Measurements from ENCODE around the gene HNF4A.

The HNF4A gene

GRCh38 chr20:44405785-44406571, 50.5 kb downstream of the HNF4A start:
- no peak for DNase-seq (ENCODE audit: low read depth in 2 of 2)

- no peak for DNase-seq (ENCODE audit: low read depth in 2 of 2)
These were observed 51.2 kb downstream of the HNF4A start for GRCh38 chr20:44406572-44407137.

- no peak for DNase-seq (ENCODE audit: low read depth in 2 of 2)
These were observed 52.1 kb downstream of the HNF4A start for GRCh38 chr20:44407402-44408184.

- no peak for DNase-seq (ENCODE audit: low read depth in 2 of 2)
These were observed 53.7 kb downstream of the HNF4A start for GRCh38 chr20:44409132-44409600.

- no peak for DNase-seq (ENCODE audit: low read depth in 2 of 2)
These were observed 55.1 kb downstream of the HNF4A start for GRCh38 chr20:44410583-44411019.

GRCh38 chr20:44411020-44411756, 55.7 kb downstream of the HNF4A start:
- no peak for DNase-seq (ENCODE audit: low read depth in 2 of 2)

GRCh38 chr20:44411757-44412401, 56.4 kb downstream of the HNF4A start:
- no peak for DNase-seq (ENCODE audit: low read depth in 2 of 2)

GRCh38 chr20:44412402-44413144, 57.1 kb downstream of the HNF4A start:
- DNase-seq (ENCODE audit: low read depth in 2 of 2) = no peak

GRCh38 chr20:44413575-44414345, 58.3 kb downstream of the HNF4A start:
- no peak for DNase-seq (ENCODE audit: low read depth in 2 of 2)

GRCh38 chr20:44414346-44414714, 58.8 kb downstream of the HNF4A start:
- DNase-seq (ENCODE audit: low read depth in 2 of 2) = no peak

GRCh38 chr20:44414808-44415207, 59.3 kb downstream of the HNF4A start:
- DNase-seq (ENCODE audit: low read depth in 2 of 2) = no peak

- no peak for DNase-seq (ENCODE audit: low read depth in 2 of 2)
These were observed 60.6 kb downstream of the HNF4A start for GRCh38 chr20:44415833-44416715.

GRCh38 chr20:44418069-44418905, 62.8 kb downstream of the HNF4A start:
- no peak for DNase-seq (ENCODE audit: low read depth in 2 of 2)

GRCh38 chr20:44419131-44419844, 63.8 kb downstream of the HNF4A start:
- DNase-seq (ENCODE audit: low read depth in 2 of 2) = no peak

- no peak for DNase-seq (ENCODE audit: low read depth in 2 of 2)
These were observed 65.0 kb downstream of the HNF4A start for GRCh38 chr20:44420497-44420896.

- DNase-seq (ENCODE audit: low read depth in 2 of 2) = no peak
These were observed 66.6 kb downstream of the HNF4A start for GRCh38 chr20:44422083-44422482.

GRCh38 chr20:44423480-44423879, 68.0 kb downstream of the HNF4A start:
- DNase-seq (ENCODE audit: low read depth in 2 of 2) = no peak
